LNCAP (cell line): ENCODE data around the gene FBXO42.

Experiments
- CTCF ChIP-seq: fragments of 450-650 bp; IDR thresholded peaks from 2 replicates; pipeline ENCODE4 v1.5.1; 2017; ENCODE audit warnings: mild to moderate bottlenecking

Gene FBXO42

DNA sequence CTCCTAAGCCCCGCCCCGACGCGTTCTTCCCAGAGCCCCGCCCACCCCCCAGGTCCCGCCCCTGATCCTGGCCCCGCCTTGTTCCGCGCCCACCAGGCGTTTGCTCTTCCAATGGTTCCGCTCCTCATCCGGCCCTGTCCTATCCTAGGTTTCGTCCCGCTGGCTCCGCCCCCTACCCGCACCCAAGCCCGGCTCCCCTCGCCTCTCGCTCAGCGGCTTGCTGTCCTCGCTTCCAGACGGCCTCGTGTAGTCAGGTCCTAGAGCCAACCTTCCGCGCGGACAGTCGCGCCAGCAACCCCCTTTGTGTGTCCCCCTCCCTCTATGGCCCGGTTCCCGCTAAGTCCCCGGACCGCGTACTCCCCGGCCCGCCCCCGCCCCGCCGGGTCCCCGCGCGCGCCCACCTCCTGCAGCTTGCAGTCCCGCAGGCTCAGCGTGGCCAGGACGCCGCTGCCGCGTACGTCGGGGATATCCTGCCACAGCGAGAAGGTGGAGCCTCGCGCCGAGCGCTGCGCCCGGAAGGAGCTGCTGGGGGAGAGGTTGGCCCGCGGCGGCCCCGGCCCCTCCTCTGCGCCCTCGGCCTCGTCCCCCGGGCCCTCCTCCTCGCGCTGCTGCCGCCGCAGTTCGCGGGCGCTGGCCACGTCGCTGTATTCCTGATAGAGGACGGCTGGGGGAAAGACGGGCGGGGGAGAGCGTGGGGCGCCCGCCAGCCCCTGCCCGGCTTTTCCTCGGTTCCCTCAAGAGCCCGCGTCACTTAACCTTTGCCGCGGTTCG, 145.5 kb downstream of the FBXO42 start:
- TF ChIP-seq CTCF, result no peak

GRCh38 chr1:16205891-16206546, 146.3 kb downstream of the FBXO42 start:
- no peak for TF ChIP-seq CTCF

DNA sequence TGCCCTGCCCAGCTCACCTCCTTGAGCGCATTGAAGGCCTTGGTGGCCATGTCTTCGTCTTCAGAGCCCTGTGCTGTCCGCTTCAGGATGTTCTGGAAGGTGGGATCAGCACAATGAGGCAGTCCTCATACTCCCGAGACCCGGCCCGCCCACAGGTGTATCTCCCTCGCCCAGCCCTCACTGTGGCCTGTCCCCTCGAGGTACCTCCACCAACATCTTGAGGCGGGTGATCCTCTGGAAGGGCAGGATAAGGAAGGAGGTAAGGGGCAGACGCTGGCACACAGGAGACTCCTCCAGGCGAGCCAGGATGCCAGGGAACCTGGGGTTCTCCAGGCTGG, 147.0 kb downstream of the FBXO42 start:
- TF ChIP-seq CTCF, result no peak

DNA sequence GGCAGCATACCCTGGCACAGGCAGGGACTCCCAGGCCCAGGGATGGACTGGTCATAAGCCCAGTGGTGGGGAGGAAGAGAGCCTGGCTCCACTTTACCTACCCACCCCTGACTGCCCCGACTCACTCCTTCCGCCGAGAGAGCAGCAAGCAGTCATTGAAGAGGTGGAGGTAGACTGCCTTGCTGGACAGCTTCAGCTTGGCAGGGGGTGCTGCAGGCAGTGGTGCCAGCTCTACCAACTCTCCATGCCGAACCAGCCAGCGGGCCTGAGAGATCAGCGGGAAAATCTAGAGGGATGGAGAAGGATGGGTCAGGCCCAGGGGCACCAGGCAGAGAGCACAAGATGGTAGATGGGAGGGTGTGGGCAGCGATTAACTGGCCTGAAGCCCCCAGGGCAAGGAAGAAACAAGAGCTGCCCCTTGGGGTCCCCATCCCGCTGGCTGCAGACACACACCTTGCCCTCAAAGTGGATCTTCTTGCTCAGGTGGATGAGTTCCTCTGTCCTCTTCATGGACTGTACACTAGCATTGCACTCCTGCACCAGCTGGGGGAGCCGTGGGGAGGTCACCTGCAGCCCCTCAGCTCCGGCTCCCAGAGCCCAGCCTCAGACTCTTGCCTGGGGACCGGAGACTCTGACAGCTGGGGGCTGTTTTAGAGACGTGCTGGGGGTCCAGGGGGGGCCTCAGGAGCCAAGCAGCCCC, 147.5 kb downstream of the FBXO42 start:
- TF ChIP-seq CTCF, result peak; percentile 22; the same call in 1 of the 2 replicates

- TF ChIP-seq CTCF, result no peak
Measured at GRCh38 chr1:16204216-16204615, 148.1 kb downstream of the FBXO42 start.

DNA sequence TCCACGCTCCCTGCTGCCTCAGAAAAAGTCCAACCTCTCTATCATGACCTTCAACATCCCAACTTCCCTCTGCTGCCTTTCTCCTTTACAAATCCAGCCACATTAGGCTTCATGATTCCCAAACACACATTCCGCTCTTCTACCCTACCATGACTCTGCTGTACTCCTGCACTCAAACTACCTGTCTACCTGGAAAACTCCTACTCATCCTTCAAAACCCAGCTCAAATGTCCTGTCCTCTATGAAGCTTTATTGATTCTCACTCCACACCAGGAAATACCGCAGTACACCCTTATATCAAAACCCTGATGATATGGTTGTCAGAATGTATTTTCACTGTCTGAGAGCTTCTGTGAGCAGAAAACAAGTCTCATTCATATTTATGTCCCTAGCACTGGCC, 148.7 kb downstream of the FBXO42 start:
- no peak for TF ChIP-seq CTCF

- TF ChIP-seq CTCF, result no peak
Measured at GRCh38 chr1:16202281-16203210, 149.7 kb downstream of the FBXO42 start.
